BJ (cell line): ENCODE data around the gene CACNA2D2. TPM values are rescaled to one million over a fixed set of nuclear protein-coding genes. Genes with fewer than 3 reads are reported as not detected.

Experiments used
- CTCF ChIA-PET: fragments of 350-600 bp; formaldehyde crosslinking; extraction: SDS; loops from one replicate; lab custom pipeline; 2021; ENCODE audit warnings: antibody characterized with exemption, inconsistent platforms; lab: Yijun Ruan, JAX
- POLR2A ChIA-PET: fragments of 300-600 bp; sonication (Branson Sonifier 250); formaldehyde crosslinking; extraction: SDS; loops from one replicate; lab custom pipeline; 2021; ENCODE audit warnings: antibody characterized with exemption; lab: Charles Lee
- DNase-seq: peaks from one replicate; pipeline ENCODE4 v3.0.0-alpha.2; 2011; ENCODE audit warnings: low read depth
- H3K27me3 ChIP-seq: 2 replicates; pipeline ENCODE4 v1.6.0; 2011; ENCODE audit warnings: low read length; ENCODE audit not compliant: control insufficient read depth, insufficient read depth
- H3K36me3 ChIP-seq: 2 replicates; pipeline ENCODE4 v1.5.1; 2011; ENCODE audit warnings: low read length; ENCODE audit not compliant: control insufficient read depth, insufficient read depth
- H3K4me3 ChIP-seq: 2 replicates; pipeline ENCODE4 v1.5.1; 2011; ENCODE audit warnings: low read depth, mild to moderate bottlenecking, control low read depth, low read length
- CTCF ChIP-seq: IDR thresholded peaks from 2 replicates; pipeline ENCODE4 v1.5.1; 2011; ENCODE audit warnings: low read depth, mild to moderate bottlenecking, control low read depth, inconsistent platforms, low read length, moderate library complexity; ENCODE audit not compliant: insufficient read depth
- polyA plus RNA-seq: library from polyadenylated mRNA; depleted of rRNA; stranded (reverse); fragments of >200 nt; gene quantifications from 2 replicates; pipeline ENCODE4 v1.2.3, GENCODE V29; 2011

The CACNA2D2 gene
- polyA plus RNA-seq, 1 experiment: 0.11 TPM

- Histone ChIP-seq H3K27me3 (peaks cover 4% of the 10 kb centered on the region; the same call in 1 of the 2 replicates), H3K4me3 (no peak overlapping the region), H3K36me3 (no peaks in the 10 kb centered on the region)
- CTCF ChIA-PET: interaction anchor here (0.7 kb wide), 1 partner anchor 16 kb away, joined by 3 read pairs; no protein-coding TSS in a partner anchor
- no peak for TF ChIP-seq CTCF
- POLR2A ChIA-PET: no interaction called here
- DNase-seq: no peak
These were observed 84.6 kb downstream of the CACNA2D2 start for GRCh38 chr3:50418850-50419249.

GRCh38 chr3:50417637-50418033 is 85.8 kb downstream of the CACNA2D2 start:
- peaks cover 4% of the 10 kb centered on the region; the same call in 1 of the 2 replicates for H3K27me3 ChIP-seq
- H3K36me3 ChIP-seq: no peaks in the 10 kb centered on the region
- no peak overlapping the region for H3K4me3 ChIP-seq
- no peak for TF ChIP-seq CTCF
- DNase-seq: no peak
- ChIA-PET POLR2A (no interaction called here), CTCF (no interaction called here)

- ChIA-PET POLR2A (no interaction called here), CTCF (no interaction called here)
- Histone ChIP-seq H3K36me3 (no peaks in the 10 kb centered on the region), H3K27me3 (peaks cover 4% of the 10 kb centered on the region; the same call in 1 of the 2 replicates), H3K4me3 (no peak overlapping the region)
- TF ChIP-seq CTCF: no peak
- DNase-seq: no peak
These were observed 86.4 kb downstream of the CACNA2D2 start for GRCh38 chr3:50416736-50417636.

GRCh38 chr3:50415816-50416215 is 87.6 kb downstream of the CACNA2D2 start:
- ChIA-PET POLR2A (no interaction called here), CTCF (no interaction called here)
- DNase-seq: no peak
- no peak for TF ChIP-seq CTCF
- Histone ChIP-seq H3K4me3 (no peak overlapping the region), H3K27me3 (peaks cover 4% of the 10 kb centered on the region; the same call in 1 of the 2 replicates), H3K36me3 (no peaks in the 10 kb centered on the region)

GRCh38 chr3:50415061-50415460 is 88.4 kb downstream of the CACNA2D2 start:
- Histone ChIP-seq H3K4me3 (no peak overlapping the region), H3K36me3 (no peaks in the 10 kb centered on the region), H3K27me3 (peaks cover 4% of the 10 kb centered on the region; the same call in 1 of the 2 replicates)
- DNase-seq: no peak
- ChIA-PET CTCF (interaction anchor here (0.9 kb wide), 1 partner anchor 22 kb away, joined by 3 read pairs; no protein-coding TSS in a partner anchor), POLR2A (no interaction called here)
- TF ChIP-seq CTCF: no peak
